PC-3 (cell line): ENCODE results near the gene RAP1GAP.

Experiments
- CTCF ChIP-seq: fragments of 300-600 bp; sonication (generic); conservative IDR thresholded peaks from 2 replicates; pipeline ENCODE4 v1.5.1; 2017; ENCODE audit warnings: antibody characterized with exemption, low read depth, mild to moderate bottlenecking, low read length
- EZH2 ChIP-seq: fragments of 300-600 bp; sonication (generic); IDR thresholded peaks from one replicate; pipeline ENCODE4 v1.6.1; 2017; ENCODE audit warnings: antibody characterized with exemption, mild to moderate bottlenecking, low read length; ENCODE audit not compliant: unreplicated experiment
- EZH2phosphoT487 ChIP-seq: fragments of 300-600 bp; sonication (generic); IDR thresholded peaks from 2 replicates; pipeline ENCODE4 v1.6.1; 2018; ENCODE audit warnings: mild to moderate bottlenecking, antibody characterized with exemption, low read length, borderline replicate concordance

DNA sequence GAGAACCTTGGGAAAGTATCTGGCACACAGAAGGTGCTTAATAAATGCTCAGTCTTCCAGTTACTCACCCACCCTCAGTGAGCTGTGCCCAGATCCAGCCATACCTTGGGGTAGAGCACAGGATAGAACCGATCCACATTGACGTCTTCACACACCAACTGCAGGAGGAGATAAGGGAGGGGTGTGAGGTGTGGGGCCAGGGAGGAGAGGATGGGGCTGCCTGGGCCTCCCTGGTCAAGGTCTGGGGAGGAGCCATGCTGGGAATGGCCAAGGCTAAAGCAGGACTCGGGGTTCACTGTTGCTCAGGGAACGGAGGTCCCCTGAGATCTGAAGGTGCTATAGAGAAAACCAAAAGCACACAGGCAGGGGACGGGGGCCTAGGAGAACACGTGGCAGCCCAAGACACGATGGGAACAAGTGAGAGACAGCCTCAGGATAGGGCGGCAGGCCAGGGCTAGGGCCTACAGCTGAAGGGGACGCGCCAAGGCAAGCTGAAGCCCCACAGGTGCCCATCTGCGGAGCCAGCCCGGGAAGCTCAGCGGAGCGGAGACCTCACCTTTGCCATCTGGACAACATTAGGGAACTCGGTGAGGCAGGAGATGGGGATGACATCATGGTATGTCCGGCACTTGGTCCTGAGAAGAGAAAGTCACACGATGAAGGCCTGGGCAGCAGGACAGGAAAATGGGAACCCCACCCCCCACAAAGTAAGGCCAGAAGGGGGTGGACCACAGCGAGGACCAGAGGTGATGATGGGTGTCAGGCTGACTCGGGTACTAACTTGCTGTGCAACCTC, 55.9 kb downstream of the RAP1GAP start:
- TF ChIP-seq CTCF: no peak
- TF ChIP-seq EZH2: no peak
- no peak for TF ChIP-seq EZH2phosphoT487
